Suppressor macrophage treated with lipopolysaccharide for 4 hours (primary cell): ENCODE results near the gene VWA1.
"Not testable (repeated sequence)": the region's sequence is repeated elsewhere in the genome, so short reads cannot be mapped to it uniquely, and the experiment has no call there.

ENCODE experiments used
- DNase-seq: peaks from one replicate; pipeline ENCODE4 v3.0.0-alpha.2; 2020

Gene VWA1

GRCh38 chr1:1424707-1425106 is 10.8 kb upstream of the VWA1 start:
- no peak for DNase-seq

DNA sequence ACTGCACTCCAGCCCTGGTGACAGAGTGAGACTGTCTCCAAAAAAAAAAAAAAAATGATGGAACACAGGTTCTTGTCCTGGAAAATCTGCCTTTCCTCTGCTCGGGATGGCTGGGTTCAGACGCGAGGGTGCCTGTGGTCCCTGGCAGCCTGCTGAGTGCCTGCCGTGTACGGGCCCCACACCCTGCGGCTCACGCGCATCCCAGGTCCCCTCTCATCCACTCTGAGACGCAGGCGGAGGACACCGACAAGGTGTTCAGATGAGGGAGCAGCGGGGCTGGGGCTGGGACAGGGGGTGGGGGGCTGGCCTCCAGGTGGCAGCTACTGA is 10.1 kb upstream of the VWA1 start:
- DNase-seq: no peak

- DNase-seq: no peak
These were observed 9.6 kb upstream of the VWA1 start for GRCh38 chr1:1425753-1426495.

GRCh38 chr1:1426496-1427105 is 8.9 kb upstream of the VWA1 start:
- DNase-seq: no peak

GRCh38 chr1:1427106-1427819 is 8.2 kb upstream of the VWA1 start:
- no peak for DNase-seq

DNA sequence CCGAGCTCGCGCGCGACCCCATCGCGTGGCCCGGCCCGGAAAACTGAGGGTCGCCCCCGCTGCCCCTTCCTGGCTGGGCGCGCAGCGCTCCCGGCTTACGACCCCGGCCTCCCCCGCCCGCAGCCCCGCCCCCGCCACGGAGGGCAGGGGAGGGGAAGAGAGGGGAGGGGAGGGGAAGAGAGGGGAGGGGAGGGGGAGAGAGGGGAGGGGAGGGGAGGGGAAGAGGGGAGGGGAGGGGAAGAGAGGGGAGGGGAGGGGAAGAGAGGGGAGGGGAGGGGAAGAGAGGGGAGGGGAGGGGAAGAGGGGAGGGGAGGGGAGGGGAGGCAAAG is 7.7 kb upstream of the VWA1 start:
- no peak for DNase-seq

- DNase-seq: no peak
These were observed 7.3 kb upstream of the VWA1 start for GRCh38 chr1:1428174-1428573.

GRCh38 chr1:1428967-1429366 is 6.5 kb upstream of the VWA1 start:
- not testable (repeated sequence) for DNase-seq

DNA sequence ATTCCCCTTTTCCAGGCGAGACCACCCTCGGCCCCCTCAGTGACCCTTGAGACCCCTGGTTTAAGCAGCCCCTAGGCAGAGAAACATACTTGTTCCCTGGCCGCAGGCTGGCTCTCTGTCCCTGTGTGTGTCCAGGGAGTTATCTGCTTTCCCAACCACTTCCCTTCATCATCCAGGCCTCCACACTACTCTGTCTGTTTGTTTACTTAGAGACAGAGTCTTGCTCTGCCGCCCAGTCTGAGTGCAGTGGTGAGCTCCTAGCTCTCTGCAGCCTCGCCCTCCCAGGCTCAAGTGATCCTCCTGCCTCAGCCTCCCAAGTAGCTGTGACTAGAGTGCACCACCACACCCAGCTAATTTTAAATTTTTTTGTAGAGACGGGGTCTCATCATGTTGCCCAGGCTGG is 5.8 kb upstream of the VWA1 start:
- no peak for DNase-seq

DNA sequence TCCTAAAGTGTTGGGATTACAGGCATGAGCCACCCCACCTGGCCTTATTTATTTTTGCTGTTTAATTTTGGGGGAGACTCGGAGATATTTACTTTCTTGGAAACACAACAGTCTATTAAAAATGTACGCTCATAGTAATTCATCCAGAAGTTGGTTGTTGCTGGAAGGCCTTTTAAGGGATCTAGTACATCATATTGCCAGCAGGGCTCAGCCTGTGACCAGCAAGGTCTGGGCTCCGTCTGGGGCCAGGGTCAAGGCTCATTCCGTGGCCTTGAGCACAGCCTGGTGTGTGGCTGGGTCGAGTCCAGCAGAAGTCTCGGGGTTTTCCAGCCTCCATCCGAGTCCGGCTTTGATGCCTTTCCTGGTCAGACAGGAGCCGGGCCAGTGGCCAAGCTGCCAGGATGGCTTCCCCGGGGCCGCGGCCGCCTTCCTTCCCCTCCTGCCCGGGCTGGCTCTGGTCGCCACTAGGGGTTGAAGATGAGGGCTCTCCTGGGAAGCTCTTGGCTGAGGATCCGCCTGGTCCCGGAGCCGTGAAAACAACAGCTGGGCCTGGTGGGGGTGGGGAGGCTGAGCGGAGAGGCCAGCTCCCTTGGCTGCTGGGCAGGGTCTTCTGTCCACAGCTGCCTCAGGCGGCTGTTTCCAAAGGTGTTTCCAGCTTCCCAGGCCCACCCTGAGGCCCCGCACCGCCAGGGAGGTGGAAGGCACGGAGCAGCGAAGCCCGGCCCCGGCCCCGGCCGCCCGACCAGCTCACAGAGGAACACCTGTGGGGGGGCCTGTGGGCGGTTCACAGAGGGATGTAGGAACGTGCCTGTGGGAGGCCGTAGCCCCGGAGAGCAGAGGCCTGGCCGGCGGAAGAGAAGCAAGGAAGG is 5.1 kb upstream of the VWA1 start:
- no peak for DNase-seq

- DNase-seq: no peak
These were observed 4.3 kb upstream of the VWA1 start for GRCh38 chr1:1430992-1431844.

GRCh38 chr1:1431845-1432273 is 3.6 kb upstream of the VWA1 start:
- DNase-seq: no peak

- no peak for DNase-seq
These were observed 3.1 kb upstream of the VWA1 start for GRCh38 chr1:1432274-1432950.

- no peak for DNase-seq
These were observed 2.3 kb upstream of the VWA1 start for GRCh38 chr1:1432951-1433803.

- DNase-seq: peak; percentile 58
These were observed 1.7 kb upstream of the VWA1 start for GRCh38 chr1:1433804-1434130.

- no peak for DNase-seq
These were observed 1.2 kb upstream of the VWA1 start for GRCh38 chr1:1434131-1434823.

- no peak for DNase-seq
These were observed 725 bp upstream of the VWA1 start for GRCh38 chr1:1434824-1435105.

DNA sequence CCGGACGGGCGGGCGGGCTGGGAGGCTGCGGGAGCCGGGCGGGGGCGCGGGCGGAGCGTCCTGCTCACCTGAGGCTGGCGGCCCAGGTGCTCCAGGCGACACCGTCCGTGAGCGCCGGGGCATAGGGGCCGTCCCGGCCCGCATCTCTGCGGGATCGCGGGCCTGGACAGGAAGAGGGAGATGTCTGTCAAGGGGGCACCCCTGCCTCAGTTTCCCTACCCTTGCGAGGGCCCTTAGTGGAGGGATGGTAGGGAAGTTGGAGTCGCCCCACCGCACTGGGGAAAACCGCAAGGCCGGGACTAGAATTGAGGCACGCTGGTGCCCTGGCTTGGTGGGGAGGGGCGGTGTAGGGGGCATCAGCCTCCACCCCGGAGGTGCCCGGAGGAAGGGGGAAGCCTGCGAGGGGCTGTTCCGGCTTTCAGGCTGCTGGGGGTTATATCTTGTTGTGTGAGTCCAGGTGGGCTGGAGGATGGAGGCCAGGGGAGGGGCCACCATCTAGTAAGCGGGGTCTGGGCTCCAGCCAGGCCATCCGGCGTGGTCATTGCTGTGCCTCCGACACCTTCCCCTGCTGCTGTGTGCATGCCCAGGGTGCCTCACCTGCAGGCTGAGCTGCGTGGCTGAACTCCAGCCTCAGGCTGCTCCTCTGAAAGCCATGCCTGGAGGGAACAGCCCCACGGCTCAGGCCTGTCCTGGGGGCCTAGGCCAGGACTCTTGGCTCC is 580 bp downstream of the VWA1 start:
- no peak for DNase-seq

DNA sequence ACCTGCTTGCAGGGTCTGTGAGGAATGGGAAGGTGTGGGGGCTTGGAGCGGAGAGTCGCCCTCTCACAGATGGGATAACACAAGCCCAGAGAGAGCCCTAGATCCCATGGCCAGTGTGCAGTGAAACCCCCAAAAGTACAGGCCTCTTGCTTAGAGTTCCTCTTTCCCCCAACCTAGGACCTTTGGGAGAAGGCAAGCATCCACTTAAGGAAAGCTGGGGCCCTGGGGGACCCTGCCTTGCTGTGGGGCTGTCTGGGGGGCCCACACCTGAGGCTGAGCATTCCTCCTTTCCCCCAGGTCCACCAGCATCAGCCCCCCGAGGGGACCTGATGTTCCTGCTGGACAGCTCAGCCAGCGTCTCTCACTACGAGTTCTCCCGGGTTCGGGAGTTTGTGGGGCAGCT is 1.1 kb downstream of the VWA1 start:
- DNase-seq: no peak
